Tibial nerve (tissue), 4 donors: ENCODE data around the gene RAP1GAP. TPM values are rescaled to one million over a fixed set of nuclear protein-coding genes. Genes with fewer than 3 reads are reported as not detected.

Source experiments
- DNase-seq, 2 donors: peaks; one replicate each; pipeline ENCODE4 v3.0.0-alpha.2; 2019; ENCODE audit warnings: low spot score in 2 of 2
- H3K27ac ChIP-seq, 4 donors: fragments of 200-600 bp; sonication (generic) in 3 of 4; one replicate each; pipeline ENCODE4 v1.5.1; 2017 to 2019; ENCODE audit warnings: mild to moderate bottlenecking in 1 of 4
- H3K27me3 ChIP-seq, 2 donors: fragments of 200-600 bp; sonication (generic) in 1 of 2; one replicate each; pipeline versions ENCODE4 v1.5.1 to v1.6.0; 2017 to 2019
- H3K36me3 ChIP-seq, 3 donors: fragments of 200-600 bp; sonication (generic); one replicate each; pipeline ENCODE4 v1.5.1; 2018 to 2019
- H3K4me1 ChIP-seq, 4 donors: fragments of 200-600 bp; sonication (generic) in 3 of 4; one replicate each; pipeline ENCODE4 v1.5.1; 2017 to 2019
- H3K4me3 ChIP-seq, 4 donors: fragments of 200-600 bp; sonication (generic) in 3 of 4; one replicate each; pipeline ENCODE4 v1.5.1; 2017 to 2019; ENCODE audit warnings: mild to moderate bottlenecking in 1 of 4, moderate library complexity in 1 of 4
- H3K9me3 ChIP-seq, 4 donors: fragments of 200-600 bp; sonication (generic) in 3 of 4; one replicate each; pipeline ENCODE4 v1.5.1; 2017 to 2019
- EP300 ChIP-seq, 2 donors: sonication (generic); formaldehyde crosslinking; IDR thresholded peaks; one replicate each; pipeline ENCODE4 v1.6.1; 2017; ENCODE audit warnings: antibody characterized with exemption in 2 of 2, mild to moderate bottlenecking in 1 of 2
- POLR2A ChIP-seq, 2 donors: fragments of 450-650 bp; IDR thresholded peaks; one replicate each; pipeline ENCODE4 v1.6.1; 2017; ENCODE audit warnings: antibody characterized with exemption in 2 of 2, mild to moderate bottlenecking in 2 of 2, moderate library complexity in 2 of 2
- WGBS, 2 donors: methylation state at CpG; one replicate each; pipeline ENCODE4 v1.1.5; 2018; 5-methylcytosine and 5-hydroxymethylcytosine counted together
- total RNA-seq, 4 donors: library from RNA; depleted of rRNA; stranded (reverse); fragments of >200 nt; gene quantifications; one replicate each; pipeline ENCODE4 v1.1.0, GENCODE V29; 2016
- TF ChIP-seq, protein P1 (sequence below), 5 experiments: fragments of 200-600 bp in 3 of 5; fragments of 450-650 bp in 2 of 5; sonication (generic) in 3 of 5; IDR thresholded peaks; one replicate each; pipeline ENCODE4 v1.5.1; 2016 to 2019; ENCODE audit warnings: antibody characterized with exemption in 5 of 5, mild to moderate bottlenecking in 3 of 5, moderate library complexity in 2 of 5

The RAP1GAP gene
- total RNA-seq, 4 donors from 2014 or later: 2.4 to 5.1 (median 4.6) TPM

DNA sequence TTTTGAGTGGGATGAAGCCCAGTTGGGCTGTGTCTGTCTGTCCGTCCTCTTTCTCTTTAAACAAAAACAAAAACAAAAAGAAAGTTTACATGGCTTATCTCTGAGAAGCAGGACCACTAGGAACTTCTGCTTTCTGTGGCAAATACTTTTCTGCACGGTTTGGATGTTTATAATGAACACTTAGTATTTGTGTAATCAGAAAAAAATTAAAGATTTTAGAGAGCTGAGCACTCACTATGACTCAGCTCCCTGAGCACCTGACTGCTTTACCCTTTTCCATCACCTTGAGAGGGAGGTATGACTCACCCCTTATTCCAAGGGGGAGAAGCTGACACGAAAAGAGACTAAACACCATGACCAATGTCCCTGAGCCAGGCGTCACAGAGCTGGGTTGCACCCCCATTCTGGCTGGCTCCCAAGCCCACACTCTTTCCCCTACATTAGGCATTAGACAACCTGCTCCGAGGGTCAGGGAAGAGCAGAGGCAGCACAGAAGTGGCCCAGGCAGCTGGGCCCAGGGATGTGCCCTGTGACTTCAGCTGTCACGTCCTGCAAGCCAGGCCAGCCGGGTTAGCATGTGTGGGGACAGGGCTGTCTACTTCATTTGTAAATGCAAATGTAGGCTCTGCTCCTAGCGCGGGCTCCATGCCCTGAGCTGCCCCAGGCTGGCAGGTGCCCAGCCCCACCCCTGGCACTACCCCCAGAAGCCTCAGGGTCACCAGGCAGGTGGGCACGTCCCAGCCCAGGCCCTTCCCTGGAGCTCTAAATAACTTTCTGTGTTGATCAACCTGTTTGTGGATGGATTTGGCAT is 30.4 kb downstream of the RAP1GAP start:
- TF ChIP-seq POLR2A (IDR thresholded peaks at IDR 0.05) (no peak), EP300 (IDR thresholded peaks at IDR 0.05) (no peak)
- TF ChIP-seq, protein P1, sequence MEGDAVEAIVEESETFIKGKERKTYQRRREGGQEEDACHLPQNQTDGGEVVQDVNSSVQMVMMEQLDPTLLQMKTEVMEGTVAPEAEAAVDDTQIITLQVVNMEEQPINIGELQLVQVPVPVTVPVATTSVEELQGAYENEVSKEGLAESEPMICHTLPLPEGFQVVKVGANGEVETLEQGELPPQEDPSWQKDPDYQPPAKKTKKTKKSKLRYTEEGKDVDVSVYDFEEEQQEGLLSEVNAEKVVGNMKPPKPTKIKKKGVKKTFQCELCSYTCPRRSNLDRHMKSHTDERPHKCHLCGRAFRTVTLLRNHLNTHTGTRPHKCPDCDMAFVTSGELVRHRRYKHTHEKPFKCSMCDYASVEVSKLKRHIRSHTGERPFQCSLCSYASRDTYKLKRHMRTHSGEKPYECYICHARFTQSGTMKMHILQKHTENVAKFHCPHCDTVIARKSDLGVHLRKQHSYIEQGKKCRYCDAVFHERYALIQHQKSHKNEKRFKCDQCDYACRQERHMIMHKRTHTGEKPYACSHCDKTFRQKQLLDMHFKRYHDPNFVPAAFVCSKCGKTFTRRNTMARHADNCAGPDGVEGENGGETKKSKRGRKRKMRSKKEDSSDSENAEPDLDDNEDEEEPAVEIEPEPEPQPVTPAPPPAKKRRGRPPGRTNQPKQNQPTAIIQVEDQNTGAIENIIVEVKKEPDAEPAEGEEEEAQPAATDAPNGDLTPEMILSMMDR (IDR thresholded peaks at IDR 0.05): no peak
- WGBS, 2 donors: 30 to 34% methylated on average over 7 to 10 of the region's 10 CpGs
- peaks cover 0 to 33% (median 2%) of the 10 kb centered on the region in 4 donors for H3K4me1 ChIP-seq
- no peaks in the 10 kb centered on the region for H3K9me3 ChIP-seq
- DNase-seq: no peak
- H3K27ac ChIP-seq: peak overlapping the region; percentile 2 to 86 (median 42)
- H3K4me3 ChIP-seq: no peak overlapping the region
- no peaks in the 10 kb centered on the region for H3K36me3 ChIP-seq
- peaks cover 0 to 6% of the 10 kb centered on the region in 2 donors for H3K27me3 ChIP-seq

DNA sequence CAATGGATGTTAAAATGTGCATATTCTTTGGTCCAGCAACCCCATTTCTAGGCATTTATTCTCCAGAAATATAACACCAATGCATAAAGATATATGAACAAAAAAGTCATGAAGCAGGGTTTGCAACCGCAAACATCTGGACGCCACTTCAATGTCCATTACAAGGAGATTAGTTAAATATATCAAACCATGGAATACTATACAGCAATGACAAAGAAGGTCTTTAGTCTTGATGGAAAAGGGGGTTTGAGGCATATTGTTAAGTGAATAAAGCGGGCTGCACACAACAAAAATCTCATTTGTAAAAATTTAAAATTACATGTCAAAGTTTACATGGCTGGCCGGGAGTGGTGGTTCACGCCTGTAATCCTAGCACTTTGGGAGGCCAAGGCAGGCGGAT is 31.6 kb downstream of the RAP1GAP start:
- H3K4me3 ChIP-seq: no peak overlapping the region
- H3K4me1 ChIP-seq: peaks cover 0 to 39% (median 2%) of the 10 kb centered on the region in 4 donors
- H3K27ac ChIP-seq: peak overlapping the region in 2 of 4 donors; percentile 42 to 86
- WGBS, 2 donors: 95 to 98% methylated on average over 6 of the region's 6 CpGs
- peaks cover 0 to 10% of the 10 kb centered on the region in 2 donors for H3K27me3 ChIP-seq
- H3K9me3 ChIP-seq: no peaks in the 10 kb centered on the region
- TF ChIP-seq, protein P1 (IDR thresholded peaks at IDR 0.05): no peak
- TF ChIP-seq EP300 (IDR thresholded peaks at IDR 0.05) (no peak), POLR2A (IDR thresholded peaks at IDR 0.05) (no peak)
- H3K36me3 ChIP-seq: no peaks in the 10 kb centered on the region
- no peak for DNase-seq

DNA sequence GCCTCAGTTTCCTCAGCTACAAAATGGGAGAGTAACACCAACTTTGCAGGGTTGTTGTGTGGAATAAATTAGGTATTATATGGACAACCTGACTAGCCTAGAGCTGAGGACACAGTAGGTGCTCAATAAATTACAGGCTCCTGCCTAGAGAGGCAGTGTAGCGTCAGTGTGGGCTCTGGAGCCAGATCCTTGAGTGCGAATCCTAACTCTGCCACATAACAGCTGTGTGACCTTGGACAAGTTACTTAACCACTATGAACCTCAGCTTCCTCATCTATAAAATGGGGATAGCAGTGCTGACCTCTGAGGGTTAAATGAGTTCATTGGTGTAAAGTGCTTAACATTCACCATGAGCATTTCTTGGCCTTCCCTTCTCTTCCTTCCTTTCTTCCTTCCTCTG is 33.1 kb downstream of the RAP1GAP start:
- Histone ChIP-seq H3K4me3 (no peak overlapping the region), H3K36me3 (no peaks in the 10 kb centered on the region), H3K27me3 (peaks cover 0 to 16% of the 10 kb centered on the region in 2 donors), H3K9me3 (no peaks in the 10 kb centered on the region), H3K27ac (peak overlapping the region in 2 of 4 donors; percentile 55 to 81), H3K4me1 (peaks cover 0 to 39% (median 2%) of the 10 kb centered on the region in 4 donors)
- TF ChIP-seq, protein P1 (IDR thresholded peaks at IDR 0.05): no peak
- TF ChIP-seq EP300 (IDR thresholded peaks at IDR 0.05): no peak
- no peak for TF ChIP-seq POLR2A (IDR thresholded peaks at IDR 0.05)
- DNase-seq: no peak
- 88 to 97% methylated on average over 2 of the region's 2 CpGs for WGBS, 2 donors

DNA sequence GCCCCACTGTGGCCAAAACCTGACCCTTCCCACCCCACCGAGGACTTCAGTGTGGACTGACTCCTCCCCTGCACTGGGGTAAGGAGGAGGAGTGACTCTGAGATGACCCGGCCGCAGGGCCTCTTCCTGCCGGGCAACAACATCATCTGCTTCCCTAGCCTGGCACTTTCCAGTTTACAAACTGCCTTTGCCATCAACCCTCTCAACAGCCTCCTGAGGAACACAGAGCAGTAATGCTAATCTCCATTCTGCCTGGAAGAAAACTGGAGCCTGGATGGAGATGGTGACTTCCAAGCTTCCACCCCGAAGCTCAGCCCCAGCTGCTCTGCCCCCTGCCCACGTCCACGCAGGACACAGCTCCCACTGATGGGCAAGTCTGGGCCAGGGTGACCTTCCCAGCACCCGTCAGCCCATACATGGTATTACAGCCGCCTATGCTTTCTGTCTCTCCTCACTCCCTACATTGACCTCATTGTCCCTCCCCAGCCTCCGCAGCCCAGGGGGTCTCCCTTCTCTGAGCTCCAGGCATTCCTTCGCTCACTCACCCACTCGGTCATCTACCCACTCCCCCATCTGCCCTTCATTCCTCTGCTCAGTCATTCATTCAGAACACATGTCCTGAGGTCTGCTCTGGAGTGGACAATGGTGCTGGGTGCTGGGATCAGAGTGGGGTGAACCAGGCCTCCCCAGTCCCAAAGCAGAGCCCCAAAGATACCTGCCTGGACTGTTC is 34.2 kb downstream of the RAP1GAP start:
- Histone ChIP-seq H3K27me3 (peaks cover 0 to 19% of the 10 kb centered on the region in 2 donors), H3K4me3 (no peak overlapping the region), H3K27ac (peak overlapping the region in 3 of 4 donors; percentile 42 to 85 (median 81)), H3K9me3 (no peaks in the 10 kb centered on the region), H3K36me3 (no peaks in the 10 kb centered on the region), H3K4me1 (peaks cover 0 to 39% (median 2%) of the 10 kb centered on the region in 4 donors)
- DNase-seq: no peak
- 36 to 37% methylated on average over 12 of the region's 12 CpGs for WGBS, 2 donors
- peak in 1 of 2 donors; percentile 72 for TF ChIP-seq EP300 (IDR thresholded peaks at IDR 0.05)
- TF ChIP-seq POLR2A (IDR thresholded peaks at IDR 0.05): no peak

DNA sequence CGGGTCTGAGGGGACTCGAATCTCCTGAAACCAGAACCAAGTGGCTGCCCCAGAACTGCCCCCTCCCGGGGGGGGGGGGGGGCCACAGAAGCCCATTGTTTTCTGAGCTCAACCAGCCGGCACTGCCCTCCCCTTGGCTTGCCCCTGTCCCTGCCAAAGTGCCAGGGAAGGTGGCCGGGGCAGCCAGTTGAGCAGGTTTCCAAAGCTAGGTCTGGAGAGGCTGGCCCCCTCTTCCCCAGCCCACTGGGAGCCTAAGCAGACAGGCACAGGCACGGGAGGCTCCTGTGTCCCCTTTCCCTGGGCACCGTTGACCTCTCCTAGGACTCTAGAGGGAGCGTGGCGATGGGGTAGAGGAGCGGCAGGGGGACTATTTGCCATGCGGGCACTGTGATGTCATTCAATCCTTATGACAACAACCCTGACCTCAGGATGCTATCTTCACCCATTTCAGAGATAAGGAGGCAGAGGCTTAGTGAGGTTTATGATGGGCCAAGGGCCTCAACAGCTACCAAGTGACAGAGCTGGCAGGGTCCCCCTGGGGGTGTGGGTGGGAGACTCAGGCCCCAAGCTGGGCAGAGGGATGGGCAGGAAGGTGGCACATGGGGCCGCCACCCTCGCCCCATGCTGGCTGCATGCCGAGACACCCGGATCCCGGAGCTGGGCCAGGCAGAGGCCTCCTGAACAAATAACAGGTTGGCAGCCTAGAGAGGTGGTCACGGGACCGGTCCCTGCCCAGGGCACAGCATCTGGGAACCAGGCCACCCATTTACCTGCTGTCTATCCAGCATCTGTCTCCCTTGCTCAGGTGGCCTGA is 35.0 kb downstream of the RAP1GAP start:
- H3K36me3 ChIP-seq: no peaks in the 10 kb centered on the region
- H3K27ac ChIP-seq: peak overlapping the region; percentile 31 to 81 (median 57)
- H3K27me3 ChIP-seq: peaks cover 0 to 20% of the 10 kb centered on the region in 2 donors
- 72 to 73% methylated on average over 9 to 16 of the region's 18 CpGs for whole genome bisulfite sequencing, 2 donors
- no peak for DNase-seq
- TF ChIP-seq POLR2A (IDR thresholded peaks at IDR 0.05) (no peak), EP300 (IDR thresholded peaks at IDR 0.05) (no peak)
- TF ChIP-seq, protein P1 (IDR thresholded peaks at IDR 0.05): no peak
- H3K4me1 ChIP-seq: peaks cover 0 to 33% (median 2%) of the 10 kb centered on the region in 4 donors
- H3K9me3 ChIP-seq: no peaks in the 10 kb centered on the region
- H3K4me3 ChIP-seq: no peak overlapping the region
